IPS-18c (cell line): Measurements from ENCODE around the gene FMN1.

Experiments
- H3K4me3 ChIP-seq: 2 replicates; pipeline ENCODE4 v1.7.0; 2013; ENCODE audit warnings: low read depth, mild to moderate bottlenecking, low read length, moderate library complexity; ENCODE audit not compliant: insufficient read depth
- H3K9me3 ChIP-seq: one replicate; pipeline ENCODE4 v1.6.1; 2013; ENCODE audit warnings: mild to moderate bottlenecking, low read length, moderate library complexity; ENCODE audit not compliant: control insufficient read depth, insufficient read depth

FMN1 gene

DNA sequence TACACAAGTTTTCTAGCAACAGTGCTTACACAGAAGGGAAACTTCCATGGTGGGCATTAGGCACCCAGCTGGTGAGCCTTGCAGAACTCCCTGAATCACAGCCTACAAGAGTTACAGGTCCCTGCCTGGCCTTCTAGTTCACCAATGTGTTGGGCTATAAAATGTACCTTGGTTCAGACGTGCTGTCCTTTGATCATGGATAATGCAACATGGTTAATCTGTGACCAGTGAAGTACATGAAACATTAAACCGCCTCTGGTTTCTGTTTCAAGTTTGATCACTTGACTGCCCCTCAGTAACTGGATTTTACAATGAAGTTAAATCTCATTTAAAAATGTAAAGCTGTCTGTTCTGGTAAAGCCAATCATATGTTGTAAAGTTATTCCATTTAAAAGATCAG, 51.8 kb downstream of the FMN1 start:
- Histone ChIP-seq H3K4me3 (no peak overlapping the region), H3K9me3 (no peaks in the 10 kb centered on the region)

DNA sequence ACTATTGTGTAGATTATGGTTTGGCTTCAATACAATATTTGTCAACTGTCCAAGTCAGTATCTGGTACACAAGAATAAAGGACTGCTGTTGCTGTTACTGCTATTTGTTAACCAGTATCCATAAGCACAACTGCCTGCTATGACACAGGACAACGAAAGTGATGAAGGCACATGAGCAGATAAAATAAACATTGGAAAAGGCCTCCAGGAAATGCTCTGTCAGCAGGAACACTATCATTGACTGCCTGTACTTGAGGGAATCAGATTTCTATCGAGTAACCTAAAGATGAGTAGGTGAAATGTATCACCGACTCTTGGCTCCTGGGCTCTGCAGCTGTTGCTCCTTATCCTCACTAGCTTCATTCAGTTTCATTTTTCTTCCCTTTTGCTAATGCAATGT, 56.5 kb downstream of the FMN1 start:
- Histone ChIP-seq H3K4me3 (no peak overlapping the region), H3K9me3 (no peaks in the 10 kb centered on the region)

DNA sequence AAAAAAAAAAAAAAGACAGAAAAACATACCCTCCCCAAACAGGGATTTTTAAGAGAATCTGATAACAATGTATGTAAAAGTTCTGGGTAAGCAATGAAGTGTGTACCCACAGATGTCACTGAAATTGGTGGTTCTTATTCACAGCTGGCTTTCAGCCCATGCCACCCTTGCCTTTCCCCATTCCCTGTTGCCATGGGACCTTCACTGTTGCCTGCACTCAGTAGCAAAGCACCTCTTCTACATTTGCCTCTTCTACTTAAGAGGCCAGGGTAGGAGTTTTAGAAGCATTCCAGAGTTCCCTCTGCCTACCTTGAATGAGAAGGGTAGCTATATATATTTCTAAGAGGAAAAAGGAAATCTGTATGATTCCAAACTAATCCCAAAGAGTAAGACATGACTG, 57.4 kb downstream of the FMN1 start:
- Histone ChIP-seq H3K4me3 (no peak overlapping the region), H3K9me3 (no peaks in the 10 kb centered on the region)

DNA sequence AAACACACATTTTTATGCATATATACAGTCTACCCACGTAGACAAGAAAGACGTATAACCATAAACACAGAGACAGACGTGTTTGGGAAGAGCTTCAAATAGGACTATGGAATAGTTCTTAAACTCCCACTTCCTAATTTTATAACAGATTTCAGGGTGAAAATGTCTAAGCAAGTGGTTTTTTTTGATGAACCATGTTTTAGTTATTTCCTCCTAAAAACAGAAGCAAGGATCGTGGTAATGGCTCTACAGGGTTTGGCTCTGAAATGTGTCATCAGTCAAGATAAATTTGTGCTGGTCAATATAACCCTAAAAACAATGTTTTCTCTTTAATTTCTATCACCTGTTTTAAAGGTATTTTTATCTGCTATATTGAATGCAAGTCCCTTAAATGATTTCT, 58.2 kb downstream of the FMN1 start:
- Histone ChIP-seq H3K4me3 (no peak overlapping the region), H3K9me3 (no peaks in the 10 kb centered on the region)

DNA sequence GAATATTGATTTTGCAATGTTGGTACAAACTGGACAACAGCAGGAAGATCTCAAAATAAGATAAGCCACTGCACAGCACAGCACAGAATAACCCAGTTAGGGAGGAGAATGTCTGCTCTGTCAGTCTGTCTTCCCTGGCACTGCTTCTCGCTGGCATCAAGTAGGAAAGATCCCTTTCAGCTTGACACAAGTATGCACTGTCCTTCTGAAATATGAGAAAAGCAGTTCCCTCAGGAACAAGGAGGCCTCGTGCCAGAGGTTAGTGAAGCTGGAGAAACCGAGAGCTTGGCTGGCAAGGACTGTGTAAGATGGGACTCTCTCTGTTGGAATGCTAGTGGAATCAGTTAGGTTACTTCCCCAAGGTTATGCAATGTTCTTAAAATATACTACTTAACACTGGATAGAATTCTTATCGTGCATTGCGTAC, 59.1 kb downstream of the FMN1 start:
- no peaks in the 10 kb centered on the region for H3K9me3 ChIP-seq
- no peak overlapping the region for H3K4me3 ChIP-seq

DNA sequence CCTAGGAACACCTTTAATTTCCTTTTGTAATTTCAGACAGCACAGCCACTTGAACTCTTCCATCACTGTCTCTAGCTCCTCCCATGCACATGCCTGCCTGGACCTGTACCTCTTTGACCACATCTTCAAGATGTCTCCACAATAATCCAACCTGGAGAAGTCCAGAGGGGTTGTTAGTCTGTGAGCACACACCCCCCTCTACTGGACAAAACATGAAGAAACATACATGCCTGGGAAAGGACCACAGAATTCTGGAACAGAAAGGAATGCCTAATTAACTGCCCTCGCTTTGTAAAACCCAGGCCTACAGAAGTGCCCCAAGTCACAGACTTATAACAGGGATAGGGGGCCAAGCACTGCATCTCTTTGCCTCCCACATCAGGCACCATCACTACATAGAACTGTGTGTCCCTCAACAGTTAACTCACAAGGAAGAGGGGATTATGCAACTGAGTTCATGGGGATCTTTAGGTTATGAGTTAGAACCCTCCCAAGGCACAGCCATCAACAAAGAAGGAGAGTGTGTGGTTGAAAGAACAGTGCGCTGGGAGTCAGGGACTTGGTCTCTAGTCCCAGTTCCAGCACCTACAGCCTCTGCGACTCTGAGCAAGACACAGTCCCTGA, 61.7 kb downstream of the FMN1 start:
- Histone ChIP-seq H3K9me3 (no peaks in the 10 kb centered on the region), H3K4me3 (no peak overlapping the region)

DNA sequence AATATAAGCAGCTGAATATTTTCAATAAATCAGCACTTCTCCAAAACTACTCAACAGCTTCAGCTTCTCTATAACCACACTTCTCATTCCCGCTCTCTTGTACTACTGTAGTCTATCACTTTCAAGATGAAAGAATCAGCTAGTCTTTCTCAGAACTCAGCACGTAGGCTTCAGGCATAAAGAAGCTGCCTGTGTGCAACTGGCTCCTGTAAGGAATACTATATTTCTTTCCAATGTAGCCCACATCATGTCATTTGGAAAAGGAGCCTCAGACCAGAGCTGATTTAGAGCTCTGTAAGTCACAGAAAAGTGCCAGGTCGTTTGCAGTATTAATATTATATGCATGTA, 62.3 kb downstream of the FMN1 start:
- no peaks in the 10 kb centered on the region for H3K9me3 ChIP-seq
- H3K4me3 ChIP-seq: no peak overlapping the region

DNA sequence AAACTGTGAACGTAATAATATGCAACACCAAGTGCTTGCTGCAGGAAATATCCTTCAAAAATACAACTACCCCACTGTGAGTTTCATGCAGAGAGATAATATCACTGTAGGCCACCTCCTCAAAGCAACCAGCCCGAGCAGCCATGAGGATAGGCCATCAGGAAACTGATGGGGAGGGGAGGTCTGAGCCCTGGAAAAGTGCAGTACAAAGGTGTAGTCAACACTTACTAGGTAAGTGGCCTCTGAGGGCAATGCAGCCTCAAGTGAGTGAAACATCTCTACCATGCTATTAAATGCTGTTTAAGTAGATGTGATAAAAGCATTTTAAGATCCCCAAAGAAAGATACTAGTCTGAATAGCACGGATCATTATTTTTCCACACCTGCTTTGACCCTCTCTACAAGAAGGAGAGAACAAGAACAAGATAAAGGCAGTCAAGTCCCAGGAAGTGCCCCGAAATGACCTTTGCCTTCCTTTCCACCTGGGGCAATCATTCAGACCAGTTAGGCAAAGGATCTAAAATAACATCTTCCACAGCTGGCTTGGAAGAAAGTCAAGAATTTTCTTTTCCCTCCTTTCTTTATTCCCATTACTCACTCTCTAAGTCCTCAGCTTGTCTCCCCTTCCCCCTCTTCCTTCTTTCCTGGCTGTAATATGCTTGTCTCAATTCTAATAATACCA, 62.8 kb downstream of the FMN1 start:
- Histone ChIP-seq H3K9me3 (no peaks in the 10 kb centered on the region), H3K4me3 (no peak overlapping the region)

DNA sequence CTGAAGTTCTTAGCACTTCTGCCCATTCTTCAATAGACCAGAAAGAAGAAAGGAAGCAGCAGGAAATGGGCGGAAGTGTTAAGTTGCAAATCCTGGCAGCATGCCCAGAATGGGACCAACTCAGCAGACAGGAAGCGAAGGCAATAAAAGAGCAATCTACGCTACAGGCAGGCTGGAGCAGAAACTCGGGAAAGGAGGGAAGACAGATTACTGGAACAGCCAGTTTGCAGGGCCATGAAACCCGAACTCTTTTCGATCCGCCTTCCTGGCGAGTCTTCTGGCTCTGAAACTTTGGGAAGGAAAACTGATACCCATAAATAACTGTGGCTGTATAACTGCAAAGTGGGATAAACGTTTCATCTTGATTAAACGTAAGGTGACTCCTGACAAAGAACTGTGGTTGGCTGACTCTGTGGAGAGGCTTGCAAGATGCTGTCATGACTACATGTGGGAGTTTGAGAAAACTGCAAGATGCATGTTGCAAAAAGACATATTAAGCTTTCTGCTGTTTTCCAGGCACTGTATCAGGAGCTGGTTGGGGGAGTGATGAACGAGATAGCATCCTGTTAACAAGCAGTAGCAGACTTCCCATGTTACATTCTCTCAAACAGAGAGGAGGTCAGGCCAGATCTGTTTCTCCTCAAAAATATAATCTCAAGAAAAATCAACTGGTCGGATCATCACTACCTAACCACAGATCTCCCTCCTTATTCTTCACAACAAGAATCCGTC, 67.8 kb downstream of the FMN1 start:
- H3K9me3 ChIP-seq: no peaks in the 10 kb centered on the region
- no peak overlapping the region for H3K4me3 ChIP-seq

DNA sequence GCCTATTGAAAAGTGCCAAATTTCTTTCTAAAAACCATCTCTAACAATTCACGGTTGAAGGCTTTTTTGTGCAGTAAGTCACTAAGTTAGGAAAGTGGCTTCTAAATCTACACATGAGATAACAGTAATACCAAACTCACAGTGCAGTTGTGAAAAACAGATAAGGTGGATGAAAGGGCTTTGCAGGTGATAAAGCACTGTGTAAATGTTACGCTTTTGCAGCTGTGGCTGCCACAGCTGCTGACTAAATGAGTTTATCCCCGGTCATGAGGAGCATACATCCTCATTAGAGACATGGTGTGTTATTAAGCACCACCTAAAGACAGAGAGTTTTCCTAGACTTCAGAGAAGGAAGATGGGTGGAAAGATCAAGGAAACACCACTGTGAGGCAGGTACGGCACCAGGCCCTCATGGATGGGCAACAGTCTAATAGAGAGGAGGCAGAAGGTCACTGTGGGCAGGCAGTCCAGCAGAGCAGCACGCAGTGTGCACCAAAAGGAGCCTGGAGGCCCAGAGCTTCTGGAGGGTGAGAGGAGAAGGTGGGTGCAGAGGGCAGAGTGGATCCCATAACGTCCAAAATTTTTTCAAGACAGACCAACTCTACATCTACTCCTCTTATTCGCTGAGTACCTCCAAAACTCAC, 68.5 kb downstream of the FMN1 start:
- H3K9me3 ChIP-seq: no peaks in the 10 kb centered on the region
- no peak overlapping the region for H3K4me3 ChIP-seq

DNA sequence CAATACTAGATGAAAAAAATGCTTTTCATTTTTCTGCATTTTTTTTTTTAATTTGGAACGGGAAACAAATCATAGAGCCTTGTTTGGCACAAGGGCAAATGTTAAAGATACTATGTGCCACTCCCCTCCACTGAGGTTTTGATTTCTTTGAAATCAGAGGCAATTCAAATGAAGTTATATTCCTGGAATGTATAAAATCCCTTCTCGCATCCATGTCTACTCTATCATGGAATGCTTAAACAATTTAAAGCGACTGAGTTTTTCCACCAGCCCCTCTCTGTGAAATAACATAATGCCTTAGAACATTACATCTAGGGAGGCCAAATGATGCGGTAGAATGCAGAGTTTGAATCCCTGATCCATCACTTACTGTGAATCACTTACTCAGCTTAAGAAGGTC, 69.7 kb downstream of the FMN1 start:
- H3K9me3 ChIP-seq: no peaks in the 10 kb centered on the region
- no peak overlapping the region for H3K4me3 ChIP-seq

DNA sequence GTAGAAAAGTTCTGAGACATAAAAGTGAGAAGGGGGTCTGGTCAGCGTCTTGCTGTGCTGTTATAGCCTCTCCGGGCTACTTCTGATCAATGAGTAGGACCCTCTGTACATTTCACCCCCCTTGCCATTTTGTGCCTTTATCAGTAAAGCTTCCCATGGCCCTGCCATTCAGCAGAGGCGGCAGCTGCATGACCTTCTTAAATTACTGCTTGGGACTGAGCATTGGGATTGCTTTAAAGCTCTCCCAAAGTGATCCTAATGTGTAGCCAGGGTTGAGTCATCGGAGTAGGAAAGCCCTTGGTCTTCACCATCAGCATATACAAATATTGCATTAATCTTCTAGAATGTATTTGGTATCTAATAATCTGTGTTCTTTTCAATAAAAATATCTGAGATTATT, 70.2 kb downstream of the FMN1 start:
- H3K4me3 ChIP-seq: no peak overlapping the region
- no peaks in the 10 kb centered on the region for H3K9me3 ChIP-seq

DNA sequence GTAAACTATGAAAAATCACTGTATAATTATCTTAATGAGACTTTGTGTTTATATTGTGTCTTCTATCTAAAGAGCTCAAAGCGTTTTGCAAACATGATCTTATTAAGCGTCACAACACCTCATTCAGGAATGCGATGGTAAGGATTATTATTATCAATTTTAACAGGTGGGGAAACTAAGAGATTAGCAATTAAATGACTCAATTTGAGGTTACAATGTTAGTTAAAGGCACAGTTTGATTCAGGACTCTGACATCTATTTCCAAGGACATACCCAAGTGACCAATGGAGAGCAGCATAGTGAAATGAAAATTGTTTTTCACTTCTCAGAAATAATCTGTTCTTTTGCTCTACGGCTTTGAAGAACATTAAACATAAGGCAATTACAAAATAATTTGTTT, 74.6 kb downstream of the FMN1 start:
- Histone ChIP-seq H3K4me3 (no peak overlapping the region), H3K9me3 (no peaks in the 10 kb centered on the region)

DNA sequence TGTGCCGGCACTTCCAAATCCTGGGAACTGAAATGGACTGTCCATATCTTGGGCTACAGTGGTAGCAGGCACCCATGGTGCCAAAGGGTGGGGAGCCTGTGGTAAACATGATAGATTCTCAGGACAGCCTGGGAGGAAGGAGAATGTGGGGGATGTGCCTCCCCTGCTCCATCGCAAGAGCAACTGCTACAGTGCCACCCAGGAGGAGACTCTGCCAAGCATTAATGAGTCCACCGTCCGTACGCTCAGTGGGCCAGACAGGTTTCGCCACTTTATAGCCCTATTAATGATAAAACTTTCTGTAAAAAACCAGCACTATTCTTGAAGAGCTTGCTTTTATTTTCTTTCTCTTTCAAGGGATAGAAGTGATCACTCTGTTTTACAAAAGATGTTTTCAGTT, 75.2 kb downstream of the FMN1 start:
- Histone ChIP-seq H3K4me3 (no peak overlapping the region), H3K9me3 (no peaks in the 10 kb centered on the region)

DNA sequence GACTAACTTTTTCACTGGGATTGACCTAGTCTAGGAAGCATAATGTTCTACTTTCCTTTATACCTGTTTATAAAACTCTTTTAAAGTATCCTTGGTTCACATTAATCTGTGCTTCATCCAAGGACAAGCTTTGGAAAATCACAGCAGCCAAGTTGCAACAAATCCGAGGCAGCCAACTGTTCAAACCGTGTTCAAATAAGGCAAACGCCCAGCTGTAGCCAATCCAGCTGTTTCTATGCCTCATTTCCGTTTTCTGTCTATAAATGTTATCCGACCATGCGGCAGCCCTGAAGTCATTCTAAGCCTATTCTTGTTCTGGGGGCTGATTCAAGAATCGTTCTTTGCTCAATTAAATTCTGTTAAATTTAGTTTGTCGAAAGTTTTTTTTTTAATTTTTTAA, 78.3 kb downstream of the FMN1 start:
- Histone ChIP-seq H3K9me3 (no peaks in the 10 kb centered on the region), H3K4me3 (no peak overlapping the region)

DNA sequence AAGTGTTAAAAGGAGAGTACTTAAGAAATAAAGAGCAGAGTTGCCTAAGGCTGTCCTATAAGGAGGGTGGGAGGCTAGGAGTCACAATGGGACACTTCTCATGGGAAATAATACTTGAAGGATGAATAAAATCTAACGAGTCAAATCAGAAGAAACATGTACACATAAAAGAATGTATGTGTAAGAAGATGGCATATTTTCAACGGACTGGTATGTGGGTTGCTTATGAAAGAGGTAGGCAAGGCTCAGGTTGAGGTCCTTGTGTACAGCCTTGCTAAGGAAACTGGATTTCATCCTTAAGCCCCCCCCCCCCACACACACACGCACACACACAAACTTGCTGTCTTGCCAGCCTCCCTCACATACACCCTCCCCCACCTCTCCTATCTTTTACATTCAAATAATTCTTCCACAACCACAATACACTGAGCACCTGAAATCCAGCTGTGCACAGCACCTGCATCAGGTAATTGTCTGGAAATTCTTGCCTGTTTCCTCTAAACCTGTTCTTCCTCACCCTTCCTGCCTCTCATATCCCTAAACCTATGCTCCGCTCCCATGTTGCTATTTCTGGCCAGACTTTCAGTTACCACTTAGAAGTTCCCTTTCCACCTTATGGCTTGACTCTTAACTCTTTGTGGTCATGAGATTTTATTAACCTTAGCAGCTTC, 79.2 kb downstream of the FMN1 start:
- Histone ChIP-seq H3K4me3 (no peak overlapping the region), H3K9me3 (no peaks in the 10 kb centered on the region)

DNA sequence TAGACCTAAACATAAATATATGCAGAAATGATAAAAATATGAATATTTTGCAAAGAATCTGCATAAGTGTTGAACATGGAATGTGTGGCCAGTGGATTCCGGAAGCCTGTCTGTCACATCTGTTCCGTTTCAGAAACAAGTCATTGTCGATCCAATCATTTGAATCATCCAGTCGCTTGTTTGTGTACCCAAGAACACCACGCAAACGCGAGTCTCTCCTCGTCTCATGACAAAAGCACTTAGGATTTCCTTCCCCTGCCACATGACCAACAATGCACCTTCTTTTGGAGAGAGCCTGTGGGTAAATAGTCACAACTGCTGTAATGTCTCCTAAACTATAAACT, 80.2 kb downstream of the FMN1 start:
- Histone ChIP-seq H3K9me3 (no peaks in the 10 kb centered on the region), H3K4me3 (no peak overlapping the region)
